Endothelial cell of umbilical vein (primary cell): ENCODE data around the gene FCGBP.

Experiments used
- EZH2 ChIP-seq: IDR thresholded peaks from 2 replicates; pipeline ENCODE4 v1.6.1; 2012; ENCODE audit warnings: borderline replicate concordance, low read depth, mild to moderate bottlenecking, moderate library complexity, low read length, inconsistent platforms; ENCODE audit not compliant: severe bottlenecking
- JUN ChIP-seq: IDR thresholded peaks from 2 replicates; pipeline ENCODE4 v1.6.1; 2011; ENCODE audit warnings: borderline replicate concordance, low read depth; ENCODE audit not compliant: insufficient read length, insufficient read depth
- MYC ChIP-seq: IDR thresholded peaks from one replicate; pipeline ENCODE4 v1.6.1; 2011; ENCODE audit warnings: mild to moderate bottlenecking, low read depth, low read length
- POLR2A ChIP-seq: IDR thresholded peaks from 2 replicates; pipeline ENCODE4 v1.6.1; 2012; ENCODE audit warnings: low read depth, mild to moderate bottlenecking, control low read depth, low read length
- POLR2AphosphoS5 ChIP-seq: IDR thresholded peaks from 2 replicates; pipeline ENCODE4 v1.6.1; 2012; ENCODE audit warnings: low read depth, mild to moderate bottlenecking, control low read depth, low read length, moderate library complexity; ENCODE audit not compliant: insufficient read depth
- TF ChIP-seq, protein P1 (sequence below), 2 donors: IDR thresholded peaks; 1 replicate in 1 of 2; 2 replicates in 1 of 2; pipeline ENCODE4 v1.5.1; 2011; ENCODE audit warnings: low read length in 2 of 2, mild to moderate bottlenecking in 2 of 2, moderate library complexity in 2 of 2, control low read depth in 1 of 2, inconsistent platforms in 1 of 2, low read depth in 1 of 2; ENCODE audit not compliant: insufficient read depth in 1 of 2; ENCODE audit errors: extremely low read depth in 1 of 2

- TF ChIP-seq, protein P1, sequence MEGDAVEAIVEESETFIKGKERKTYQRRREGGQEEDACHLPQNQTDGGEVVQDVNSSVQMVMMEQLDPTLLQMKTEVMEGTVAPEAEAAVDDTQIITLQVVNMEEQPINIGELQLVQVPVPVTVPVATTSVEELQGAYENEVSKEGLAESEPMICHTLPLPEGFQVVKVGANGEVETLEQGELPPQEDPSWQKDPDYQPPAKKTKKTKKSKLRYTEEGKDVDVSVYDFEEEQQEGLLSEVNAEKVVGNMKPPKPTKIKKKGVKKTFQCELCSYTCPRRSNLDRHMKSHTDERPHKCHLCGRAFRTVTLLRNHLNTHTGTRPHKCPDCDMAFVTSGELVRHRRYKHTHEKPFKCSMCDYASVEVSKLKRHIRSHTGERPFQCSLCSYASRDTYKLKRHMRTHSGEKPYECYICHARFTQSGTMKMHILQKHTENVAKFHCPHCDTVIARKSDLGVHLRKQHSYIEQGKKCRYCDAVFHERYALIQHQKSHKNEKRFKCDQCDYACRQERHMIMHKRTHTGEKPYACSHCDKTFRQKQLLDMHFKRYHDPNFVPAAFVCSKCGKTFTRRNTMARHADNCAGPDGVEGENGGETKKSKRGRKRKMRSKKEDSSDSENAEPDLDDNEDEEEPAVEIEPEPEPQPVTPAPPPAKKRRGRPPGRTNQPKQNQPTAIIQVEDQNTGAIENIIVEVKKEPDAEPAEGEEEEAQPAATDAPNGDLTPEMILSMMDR (IDR thresholded peaks at IDR 0.05; ENCODE audit: extremely low read depth in 1 of 2, insufficient read depth in 1 of 2, low read depth in 1 of 2, low read length in 2 of 2), result no peak
- TF ChIP-seq POLR2AphosphoS5 (no peak), POLR2A (no peak), EZH2 (no peak), JUN (no peak), MYC (no peak)
Measured at GRCh38 chr19:39924389-39924788, 10.0 kb downstream of the FCGBP start.
